ENCODE data around the gene RAB15. TPM values are rescaled to one million over a fixed set of nuclear protein-coding genes. Genes with fewer than 3 reads are reported as not detected.
"Not testable (repeated sequence)": the region's sequence is repeated elsewhere in the genome, so short reads cannot be mapped to it uniquely, and the experiment has no call there.

Gene RAB15
- total and polyA plus RNA-seq, 11 donors: 12.0 to 70.4 (median 22.5) TPM

GRCh38 chr14:64918216-64918615, 53.9 kb downstream of the RAB15 start:
- no peak for ATAC-seq
- Histone ChIP-seq H3K4me3 (no peak overlapping the region), H3K36me3 (no peaks in the 10 kb centered on the region), H3K4me1 (peaks cover 0 to 49% (median 31%) of the 10 kb centered on the region in 12 donors), H3K9me3 (no peaks in the 10 kb centered on the region), H3K27me3 (no peaks in the 10 kb centered on the region), H3K27ac (peak overlapping the region in 1 of 12 donors; percentile 28)
- intact Hi-C loops (cut with DNase I): loop anchor here in 3 of 10 donors (10.0 kb wide), 1 partner anchor 67 kb away; the partner anchor contains the start of gene FNTB (in 3 of the 3)
- no peak for DNase-seq
- TF ChIP-seq POLR2A (IDR thresholded peaks at IDR 0.05): no peak
- TF ChIP-seq CTCF (IDR thresholded peaks at IDR 0.05): no peak
- WGBS, 4 donors: 80 to 90% (median 87%) methylated on average over 4 of the region's 4 CpGs

GRCh38 chr14:64915797-64916196, 56.3 kb downstream of the RAB15 start:
- DNase-seq: no peak
- ATAC-seq: no peak
- Histone ChIP-seq H3K4me3 (peak overlapping the region in 4 of 12 donors; percentile 81 to 100 (median 87)), H3K4me1 (peaks cover 0 to 51% (median 34%) of the 10 kb centered on the region in 12 donors), H3K36me3 (no peaks in the 10 kb centered on the region), H3K27ac (no peak overlapping the region), H3K27me3 (no peaks in the 10 kb centered on the region), H3K9me3 (no peaks in the 10 kb centered on the region)
- intact Hi-C loops (cut with DNase I): loop anchor here in 4 of 10 donors (2.0 to 10.0 kb wide), 2 partner anchors 69 to 71 kb away; partner anchors contain the start of gene FNTB (in 4 of the 4)
- TF ChIP-seq POLR2A (IDR thresholded peaks at IDR 0.05) (no peak), CTCF (IDR thresholded peaks at IDR 0.05) (no peak)
- WGBS, 4 donors: 89 to 98% (median 94%) methylated on average over 2 of the region's 2 CpGs

GRCh38 chr14:64915029-64915424, 57.1 kb downstream of the RAB15 start:
- DNase-seq (no peak), ATAC-seq (no peak)
- Histone ChIP-seq H3K4me3 (peak overlapping the region; percentile 57 to 100 (median 83)), H3K27ac (peak overlapping the region in 11 of 12 donors; percentile 85 to 99 (median 92)), H3K9me3 (no peaks in the 10 kb centered on the region), H3K36me3 (no peaks in the 10 kb centered on the region), H3K27me3 (no peaks in the 10 kb centered on the region), H3K4me1 (peaks cover 0 to 46% (median 32%) of the 10 kb centered on the region in 12 donors)
- TF ChIP-seq CTCF (IDR thresholded peaks at IDR 0.05) (no peak), POLR2A (IDR thresholded peaks at IDR 0.05) (no peak)
- intact Hi-C loops (cut with DNase I): loop anchor here in 4 of 10 donors (2.0 to 10.0 kb wide), 2 partner anchors 70 to 72 kb away; partner anchors contain the start of gene FNTB (in 4 of the 4)
- WGBS, 4 donors: 26 to 35% (median 30%) methylated on average over 4 of the region's 4 CpGs

GRCh38 chr14:64914237-64915028, 57.7 kb downstream of the RAB15 start, which contains the start of gene CHURC1:
CHURC1 (plus strand) TSS chr14:64914455; CDS start chr14:64914496, 41 bp downstream.
- Histone ChIP-seq H3K27me3 (no peaks in the 10 kb centered on the region), H3K4me3 (peak within 1 kb of the TSS; percentile 57 to 100 (median 83)), H3K9me3 (no peaks in the 10 kb centered on the region), H3K27ac (peak within 1 kb of the TSS; percentile 69 to 99 (median 92)), H3K4me1 (peaks cover 0 to 40% (median 27%) of the 10 kb centered on the region in 12 donors), H3K36me3 (no peaks in the 10 kb centered on the region)
- 0 to 1% (median 1%) methylated on average over 40 to 49 of the region's 49 CpGs for WGBS, 4 donors
- DNase-seq: peak; percentile 97 to 99 (median 98)
- peak in 1 of 2 donors; percentile 91 for TF ChIP-seq POLR2A (IDR thresholded peaks at IDR 0.05)
- no peak for TF ChIP-seq CTCF (IDR thresholded peaks at IDR 0.05)
- peak; percentile 98 to 99 (median 98) for ATAC-seq
- intact Hi-C loops (cut with DNase I): loop anchor here in 5 of 10 donors (2.0 to 10.0 kb wide), 3 partner anchors 68 to 72 kb away; partner anchors contain the start of gene FNTB (in 4 of the 5)

- Histone ChIP-seq H3K27ac (peak overlapping the region in 6 of 12 donors; percentile 85 to 98 (median 94)), H3K4me1 (peaks cover 0 to 37% (median 24%) of the 10 kb centered on the region in 12 donors), H3K4me3 (peak overlapping the region in 7 of 12 donors; percentile 68 to 100 (median 85))
- intact Hi-C loops (cut with DNase I): loop anchor here in 4 of 10 donors (5.0 to 10.0 kb wide), 2 partner anchors 69 to 71 kb away; partner anchors contain the start of gene FNTB (in 3 of the 4)
- H3K27me3 ChIP-seq, ATAC-seq, DNase-seq, H3K9me3 ChIP-seq, H3K36me3 ChIP-seq: not testable (repeated sequence)
- WGBS, 4 donors: 28 to 77% (median 63%) methylated on average over 4 to 5 of the region's 5 CpGs
These were observed 58.7 kb downstream of the RAB15 start for GRCh38 chr14:64913477-64913876.
